Measurements from ENCODE around the gene DHX32.

Gene DHX32

DNA sequence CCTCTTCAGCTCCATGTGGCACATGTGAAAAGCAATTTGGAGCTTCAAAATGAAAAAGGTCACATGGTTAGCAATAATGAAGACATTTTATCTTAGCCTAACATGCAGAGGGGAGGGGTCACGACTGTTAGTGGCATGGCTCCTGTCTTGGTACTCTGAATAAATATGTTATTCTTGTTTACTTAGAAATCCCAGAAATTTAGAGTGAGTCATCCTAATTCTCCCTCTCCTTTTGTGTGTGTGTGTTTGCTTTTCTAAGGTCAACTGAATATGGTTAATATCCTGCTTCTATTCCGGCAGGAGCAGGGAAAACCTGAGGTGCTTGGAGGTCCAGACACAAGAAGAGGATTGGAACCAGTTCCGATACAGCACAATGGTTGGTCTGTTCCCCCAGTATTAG is 40.1 kb downstream of the DHX32 start:
- TF ChIP-seq, protein P1, sequence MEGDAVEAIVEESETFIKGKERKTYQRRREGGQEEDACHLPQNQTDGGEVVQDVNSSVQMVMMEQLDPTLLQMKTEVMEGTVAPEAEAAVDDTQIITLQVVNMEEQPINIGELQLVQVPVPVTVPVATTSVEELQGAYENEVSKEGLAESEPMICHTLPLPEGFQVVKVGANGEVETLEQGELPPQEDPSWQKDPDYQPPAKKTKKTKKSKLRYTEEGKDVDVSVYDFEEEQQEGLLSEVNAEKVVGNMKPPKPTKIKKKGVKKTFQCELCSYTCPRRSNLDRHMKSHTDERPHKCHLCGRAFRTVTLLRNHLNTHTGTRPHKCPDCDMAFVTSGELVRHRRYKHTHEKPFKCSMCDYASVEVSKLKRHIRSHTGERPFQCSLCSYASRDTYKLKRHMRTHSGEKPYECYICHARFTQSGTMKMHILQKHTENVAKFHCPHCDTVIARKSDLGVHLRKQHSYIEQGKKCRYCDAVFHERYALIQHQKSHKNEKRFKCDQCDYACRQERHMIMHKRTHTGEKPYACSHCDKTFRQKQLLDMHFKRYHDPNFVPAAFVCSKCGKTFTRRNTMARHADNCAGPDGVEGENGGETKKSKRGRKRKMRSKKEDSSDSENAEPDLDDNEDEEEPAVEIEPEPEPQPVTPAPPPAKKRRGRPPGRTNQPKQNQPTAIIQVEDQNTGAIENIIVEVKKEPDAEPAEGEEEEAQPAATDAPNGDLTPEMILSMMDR (IDR thresholded peaks at IDR 0.05; ENCODE audit: low read depth, low read length), result no peak
- DNase-seq (ENCODE audit: extremely low read depth, low read depth), result no peak

DNA sequence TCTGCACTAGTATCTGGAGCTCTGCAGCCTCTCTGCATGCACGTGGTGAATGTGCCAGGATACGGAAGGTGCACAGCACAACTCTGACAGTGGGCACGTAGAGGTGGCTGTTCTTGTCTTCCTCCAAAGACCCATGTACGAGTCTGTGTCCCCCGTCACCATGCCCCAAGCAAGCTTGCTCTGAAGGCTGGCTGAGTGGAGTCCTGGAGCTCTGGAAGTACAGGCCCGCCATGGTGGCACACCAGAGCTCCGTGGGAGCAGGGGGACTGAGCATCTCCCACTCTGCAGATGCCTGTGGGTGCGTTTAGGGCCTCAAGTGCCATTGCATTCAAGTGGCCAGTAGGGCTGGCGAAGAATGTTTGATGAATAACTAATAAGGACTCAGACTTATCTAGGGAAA is 40.7 kb downstream of the DHX32 start:
- TF ChIP-seq, protein P1 (IDR thresholded peaks at IDR 0.05; ENCODE audit: low read depth, low read length), result no peak
- DNase-seq (ENCODE audit: extremely low read depth, low read depth), result no peak

DNA sequence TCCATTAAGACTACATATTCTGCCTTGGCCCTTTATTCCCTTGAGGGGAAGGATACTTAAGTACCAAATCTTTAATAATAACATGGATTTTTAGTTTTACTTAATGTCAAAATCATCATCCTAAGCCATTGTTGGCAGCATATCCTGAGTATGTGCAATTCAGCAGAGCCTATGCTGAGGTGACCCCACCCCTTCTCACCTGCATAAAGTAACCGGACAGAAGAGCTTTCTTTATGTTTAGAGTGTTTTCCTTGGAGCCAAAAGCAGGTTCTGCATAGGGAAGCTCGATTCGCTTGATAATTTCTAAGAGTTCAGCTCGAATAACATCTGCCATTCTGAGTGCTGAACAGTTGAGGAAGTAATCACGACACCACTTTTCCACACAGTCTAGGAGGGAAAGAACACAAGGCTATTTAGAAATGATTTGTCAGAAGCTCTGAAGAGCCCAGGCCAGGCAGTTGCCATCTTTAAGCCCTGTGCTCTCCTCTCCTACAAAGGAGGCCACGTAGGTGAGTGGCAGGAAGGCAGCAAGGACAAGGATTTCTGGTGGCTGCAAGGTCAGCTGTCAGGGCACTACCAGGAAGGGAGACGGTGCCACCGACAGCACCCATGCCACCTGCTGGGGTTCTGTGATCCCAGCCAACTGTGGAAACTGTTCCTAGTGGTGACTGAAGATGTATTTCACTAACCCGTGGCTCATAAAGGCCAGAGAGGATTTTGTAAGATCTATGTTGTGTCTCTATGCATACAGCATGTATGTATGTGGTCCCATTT is 42.1 kb downstream of the DHX32 start:
- DNase-seq (ENCODE audit: extremely low read depth, low read depth), result no peak
- TF ChIP-seq, protein P1 (IDR thresholded peaks at IDR 0.05; ENCODE audit: low read depth, low read length), result no peak

DNA sequence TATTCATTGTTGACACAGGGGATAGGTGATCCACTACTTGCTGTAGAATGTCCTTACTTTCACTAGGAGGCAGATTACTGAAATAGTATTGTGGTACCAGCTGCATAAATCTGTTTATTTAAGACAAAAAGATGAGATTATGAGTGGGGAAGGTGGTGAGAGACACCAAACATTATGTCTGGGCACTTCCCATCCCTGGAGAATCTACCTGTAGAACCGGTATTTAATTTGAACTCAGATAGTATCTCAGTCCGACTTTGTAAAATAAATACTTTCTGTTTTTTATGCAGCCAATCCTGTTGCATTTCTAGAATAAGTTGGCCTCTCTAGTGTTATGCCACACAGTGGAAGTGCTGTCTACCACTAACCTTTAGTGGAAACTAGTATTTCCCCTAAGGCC is 44.3 kb downstream of the DHX32 start:
- DNase-seq (ENCODE audit: extremely low read depth, low read depth), result no peak
- TF ChIP-seq, protein P1 (IDR thresholded peaks at IDR 0.05; ENCODE audit: low read depth, low read length), result no peak

DNA sequence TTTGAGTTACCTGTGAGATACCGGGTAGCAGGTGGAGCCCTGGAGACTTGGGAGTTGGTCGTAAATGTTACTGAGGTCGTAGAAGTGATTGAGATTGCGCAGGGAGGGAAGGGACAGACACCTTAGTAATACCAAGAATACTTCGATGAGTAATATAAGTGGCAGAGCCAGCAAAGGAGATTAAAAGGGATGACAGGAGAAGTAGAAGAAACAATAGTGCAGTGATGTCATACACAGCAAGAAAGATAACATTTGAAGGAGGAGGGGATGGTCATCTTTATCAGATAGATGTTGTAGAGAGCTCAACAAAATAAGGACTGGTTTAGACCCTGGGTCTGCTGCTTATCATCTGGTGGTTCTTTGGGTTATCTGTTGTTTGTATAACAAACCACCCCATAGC is 52.8 kb downstream of the DHX32 start:
- no peak for DNase-seq (ENCODE audit: extremely low read depth, low read depth)
- TF ChIP-seq, protein P1 (IDR thresholded peaks at IDR 0.05; ENCODE audit: low read depth, low read length), result no peak

DNA sequence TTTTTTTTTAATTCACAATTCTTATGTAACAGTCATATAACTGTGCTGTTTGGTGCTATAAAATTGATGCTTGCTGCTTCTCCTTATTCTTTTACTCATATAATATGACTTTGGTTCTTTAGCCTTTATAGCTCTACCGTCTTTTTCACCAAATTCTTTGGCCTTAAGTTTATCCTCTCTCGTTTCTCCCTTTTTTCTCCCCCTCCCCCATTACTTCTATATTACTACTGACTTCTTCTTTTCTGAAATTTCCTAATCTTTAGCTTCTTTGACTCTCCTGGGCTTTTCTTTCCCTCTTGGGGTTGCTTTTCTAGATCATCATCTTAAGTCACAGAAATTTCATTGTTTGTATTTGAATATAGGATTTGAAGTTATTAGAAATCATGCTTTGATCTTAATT is 54.0 kb downstream of the DHX32 start:
- no peak for DNase-seq (ENCODE audit: extremely low read depth, low read depth)

DNA sequence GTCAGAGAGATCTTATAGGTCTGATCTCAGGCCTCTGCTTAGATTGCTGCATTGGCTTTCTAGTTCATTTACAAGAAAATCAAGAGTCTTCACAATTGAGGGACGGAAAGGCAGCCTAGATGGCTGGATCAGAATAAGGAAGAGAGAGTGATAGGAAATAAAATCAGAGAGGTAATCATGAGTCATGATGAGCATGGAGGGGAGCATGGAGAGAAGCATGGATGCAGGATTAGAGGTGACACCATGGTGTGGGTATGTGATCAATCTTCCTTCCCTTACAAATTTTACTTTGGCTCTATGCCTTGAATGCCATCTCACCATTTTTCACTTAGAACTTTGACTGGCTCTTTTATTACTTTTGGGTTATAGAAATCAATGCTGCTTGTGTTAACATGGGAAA is 56.4 kb downstream of the DHX32 start:
- no peak for DNase-seq (ENCODE audit: extremely low read depth, low read depth)
- TF ChIP-seq, protein P1 (IDR thresholded peaks at IDR 0.05; ENCODE audit: low read depth, low read length), result no peak

More for the DNA sequence above, 54.0 kb downstream of the DHX32 start:
- TF ChIP-seq, protein P1 (IDR thresholded peaks at IDR 0.05; ENCODE audit: low read depth, low read length), result no peak
